HG03469 (cell line): Measurements from ENCODE around the gene SCD.
"Not testable (repeated sequence)": the region's sequence is repeated elsewhere in the genome, so short reads cannot be mapped to it uniquely, and the experiment has no call there.

Experiments
- ATAC-seq: cut with Tn5 transposase; IDR thresholded peaks from one replicate; pipeline ENCODE4 v1.9.1; 2021; ENCODE audit warnings: mild to moderate bottlenecking, moderate library complexity, moderate number of reproducible peaks; ENCODE audit not compliant: unreplicated experiment

Gene SCD

GRCh38 chr10:100359529-100360150, 12.6 kb downstream of the SCD start:
- ATAC-seq: no peak

- no peak for ATAC-seq
Measured at GRCh38 chr10:100360234-100360633, 13.2 kb downstream of the SCD start.

GRCh38 chr10:100362570-100363496, 15.8 kb downstream of the SCD start:
- ATAC-seq: no peak

- ATAC-seq: no peak
Measured at GRCh38 chr10:100364175-100364574, 17.1 kb downstream of the SCD start.

GRCh38 chr10:100364735-100365391, 17.8 kb downstream of the SCD start:
- no peak for ATAC-seq

GRCh38 chr10:100368721-100369120, 21.7 kb downstream of the SCD start:
- ATAC-seq: no peak

GRCh38 chr10:100370714-100371481, 23.9 kb downstream of the SCD start:
- no peak for ATAC-seq

GRCh38 chr10:100371482-100372027, 24.5 kb downstream of the SCD start:
- ATAC-seq: no peak

- no peak for ATAC-seq
Measured at GRCh38 chr10:100372415-100373297, 25.6 kb downstream of the SCD start.

- ATAC-seq: peak; percentile 81
Measured at GRCh38 chr10:100373298-100374199, 26.5 kb downstream of the SCD start.

GRCh38 chr10:100374200-100374655, 27.2 kb downstream of the SCD start:
- ATAC-seq: no peak

GRCh38 chr10:100374677-100375353, 27.8 kb downstream of the SCD start:
- not testable (repeated sequence) for ATAC-seq

- not testable (repeated sequence) for ATAC-seq
Measured at GRCh38 chr10:100376656-100377055, 29.6 kb downstream of the SCD start.

GRCh38 chr10:100377830-100378229, 30.8 kb downstream of the SCD start:
- ATAC-seq: no peak

GRCh38 chr10:100380400-100380799, 33.4 kb downstream of the SCD start:
- ATAC-seq: no peak

- ATAC-seq: no peak
Measured at GRCh38 chr10:100382553-100382952, 35.5 kb downstream of the SCD start.

GRCh38 chr10:100383251-100383650, 36.2 kb downstream of the SCD start:
- no peak for ATAC-seq
